ENCODE measurements around the gene PRAC1.
"Not testable (repeated sequence)": the region's sequence is repeated elsewhere in the genome, so short reads cannot be mapped to it uniquely, and the experiment has no call there.

PRAC1 gene

GRCh38 chr17:48725288-48726064 lies 3.2 kb upstream of the PRAC1 start:
- DNase-seq, result no peak

GRCh38 chr17:48725004-48725287 lies 2.6 kb upstream of the PRAC1 start:
- DNase-seq, result no peak

DNA sequence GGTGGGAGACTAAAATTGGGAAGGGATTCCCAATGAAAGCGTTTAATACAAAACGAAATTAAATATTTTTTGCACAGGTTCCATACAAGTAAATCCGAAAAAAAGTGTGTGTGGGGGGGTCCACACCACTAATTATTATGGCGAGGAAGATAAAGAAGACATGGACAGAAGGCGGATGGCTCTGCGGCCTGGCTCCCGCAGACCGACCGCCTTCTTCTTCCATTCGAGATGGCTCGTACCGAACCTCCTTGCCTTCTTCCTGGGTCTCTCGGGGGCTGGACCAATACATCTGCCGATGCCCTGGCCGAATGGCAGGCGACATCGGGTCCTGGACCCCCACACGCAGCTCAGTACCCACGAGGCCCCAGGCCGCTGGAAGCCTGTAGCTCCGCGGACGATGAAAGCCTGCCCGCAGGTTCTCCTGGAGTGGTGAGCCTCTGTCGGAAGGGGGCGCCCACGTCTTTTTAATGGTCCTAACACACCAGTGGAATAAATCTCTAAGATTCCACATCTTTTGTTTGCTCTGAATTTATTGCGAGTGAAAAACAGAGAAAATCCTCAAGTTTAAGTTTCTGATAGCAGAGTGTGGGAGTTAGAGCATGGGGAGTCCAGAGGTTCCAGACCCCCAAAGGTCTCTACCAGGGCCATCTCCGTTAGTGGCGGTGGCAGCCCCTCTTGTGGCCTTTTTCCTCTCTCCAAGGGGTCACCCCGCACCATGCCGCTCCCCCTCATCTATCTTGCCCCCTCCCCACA lies 2.1 kb upstream of the PRAC1 start:
- peak; percentile 13 for DNase-seq

- DNase-seq, result no peak
Measured at GRCh38 chr17:48723423-48724250, 1.3 kb upstream of the PRAC1 start.

- no peak for DNase-seq
Measured at GRCh38 chr17:48722915-48723422, 651 bp upstream of the PRAC1 start, which contains the start of gene PRAC2. PRAC2 (plus strand) TSS chr17:48723185; CDS start chr17:48724411, 1,226 bp downstream.

DNA sequence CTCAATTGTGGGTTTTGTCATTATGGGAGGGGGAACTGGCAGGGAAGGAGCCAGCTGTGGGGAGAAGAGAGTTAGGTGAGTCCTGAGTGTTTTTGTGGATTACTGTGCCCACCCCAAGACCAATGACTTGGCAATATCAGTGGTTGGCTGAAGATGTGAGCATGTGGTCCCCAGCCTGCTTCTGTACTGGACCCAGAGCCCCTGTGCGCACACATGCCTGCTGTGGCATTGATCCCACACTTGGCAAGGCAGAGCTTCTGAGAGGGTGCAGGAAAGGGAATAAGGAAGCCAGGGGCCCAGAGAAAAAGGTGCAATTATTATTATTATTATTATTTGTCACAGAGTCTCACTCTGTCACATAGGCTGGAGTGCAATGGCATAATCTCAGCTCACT lies 1.3 kb downstream of the PRAC1 start:
- no peak for DNase-seq

DNA sequence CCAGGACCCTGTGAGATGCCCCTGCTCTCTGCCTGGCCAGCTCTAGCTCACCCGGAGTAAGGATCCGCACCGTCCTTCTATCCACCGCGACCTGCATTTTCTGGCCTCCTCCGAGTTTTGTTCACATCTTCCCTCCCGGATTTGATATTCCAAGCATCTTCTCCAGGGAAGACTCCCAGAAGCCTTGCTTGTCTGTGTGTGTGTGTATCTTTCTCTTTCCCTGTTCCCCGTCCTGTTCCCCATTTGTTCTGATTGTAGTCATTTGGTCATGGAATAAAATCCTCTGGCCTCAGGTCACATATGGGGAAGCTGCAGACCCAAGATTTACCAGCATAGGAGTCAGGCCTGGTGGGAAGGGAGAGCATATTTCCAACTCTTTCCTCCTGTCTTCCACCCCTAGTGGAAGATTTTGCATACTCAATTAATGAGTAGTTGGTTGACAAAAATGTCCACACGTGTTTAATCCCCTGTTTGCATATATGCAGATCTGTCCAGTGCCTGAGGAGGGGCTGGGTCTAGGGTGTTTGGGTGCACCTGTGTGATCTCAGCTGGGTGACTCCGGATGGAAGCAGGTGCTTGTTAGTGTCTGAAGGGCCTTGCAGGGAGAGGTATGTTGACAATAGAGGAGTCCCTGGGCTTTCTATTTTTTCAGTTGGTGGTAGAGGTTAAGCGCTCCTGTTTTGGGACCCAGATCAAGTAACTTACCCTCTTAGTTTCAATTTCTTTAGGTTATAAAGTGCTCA lies 1.9 kb downstream of the PRAC1 start:
- DNase-seq, result no peak

DNA sequence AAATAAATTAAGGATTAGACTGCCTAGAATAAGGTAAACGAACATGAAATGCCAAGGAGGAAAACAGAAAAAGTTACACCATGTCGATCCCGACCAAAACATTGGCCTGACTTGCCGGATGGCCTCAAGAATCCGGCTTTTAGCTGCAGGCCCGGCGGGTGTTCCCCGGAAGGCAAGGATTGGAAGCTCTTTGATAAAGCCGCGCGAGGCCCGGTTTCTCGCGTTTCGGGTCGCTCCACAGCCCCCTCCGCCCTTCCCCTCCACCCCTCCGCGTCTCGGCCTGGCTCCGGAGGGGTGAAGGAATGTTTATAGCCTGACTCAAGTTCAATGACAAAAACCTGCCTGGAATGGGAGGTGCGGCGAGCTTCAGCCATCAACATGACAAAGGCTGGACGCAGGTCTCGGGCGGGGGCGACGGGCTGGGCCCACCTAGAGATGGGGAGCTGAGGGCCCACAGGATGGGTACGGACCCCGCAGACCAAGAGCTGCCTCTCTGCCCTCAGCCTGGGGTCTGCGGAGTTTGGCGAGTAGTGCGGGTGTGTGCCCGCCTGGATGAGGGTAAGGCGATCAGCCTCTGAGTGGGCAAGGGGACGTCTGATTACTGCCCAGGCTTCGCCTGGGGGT lies 2.6 kb downstream of the PRAC1 start:
- DNase-seq, result no peak

DNA sequence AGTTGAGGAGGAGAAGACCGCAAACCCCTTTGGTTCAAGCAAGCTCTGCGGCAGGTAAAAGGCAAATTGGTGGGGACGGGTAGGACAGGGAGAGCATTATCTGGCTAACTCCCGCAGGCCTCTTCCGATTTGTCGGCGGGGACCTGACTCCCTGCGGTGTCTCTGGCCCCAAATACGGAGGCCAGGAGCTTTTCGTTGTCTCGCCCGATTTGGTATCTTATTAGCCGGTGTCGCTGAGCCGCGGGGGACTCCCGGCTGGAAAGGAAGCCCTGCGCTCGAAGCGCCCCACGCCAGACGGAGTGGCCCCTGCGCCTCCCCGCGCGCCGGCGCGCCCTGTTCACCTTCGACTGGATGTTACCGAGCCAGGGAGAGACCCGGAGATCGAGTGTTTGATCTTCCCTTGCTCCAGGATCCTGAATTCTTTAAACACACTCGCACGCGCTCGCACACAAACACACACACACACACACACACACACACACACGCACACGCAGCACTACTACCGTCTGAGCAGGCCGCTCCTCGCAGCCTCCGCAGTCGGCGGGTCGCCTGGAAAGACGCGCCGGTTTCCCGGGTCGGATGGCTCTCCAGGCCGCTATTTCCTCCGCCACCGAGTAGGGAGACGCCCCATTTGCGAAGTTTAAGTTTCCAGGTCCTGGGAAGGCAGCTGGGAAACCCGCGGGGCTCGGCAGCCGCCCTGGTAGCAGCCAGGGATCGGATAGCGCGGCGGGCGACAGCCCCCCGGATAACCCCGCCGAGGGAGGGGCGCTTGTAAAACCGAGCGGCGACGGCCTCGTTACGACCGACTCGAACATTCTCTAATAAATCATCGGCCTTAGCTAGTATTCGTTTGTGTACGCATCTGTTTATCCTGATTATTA lies 3.3 kb downstream of the PRAC1 start:
- DNase-seq, result no peak

DNA sequence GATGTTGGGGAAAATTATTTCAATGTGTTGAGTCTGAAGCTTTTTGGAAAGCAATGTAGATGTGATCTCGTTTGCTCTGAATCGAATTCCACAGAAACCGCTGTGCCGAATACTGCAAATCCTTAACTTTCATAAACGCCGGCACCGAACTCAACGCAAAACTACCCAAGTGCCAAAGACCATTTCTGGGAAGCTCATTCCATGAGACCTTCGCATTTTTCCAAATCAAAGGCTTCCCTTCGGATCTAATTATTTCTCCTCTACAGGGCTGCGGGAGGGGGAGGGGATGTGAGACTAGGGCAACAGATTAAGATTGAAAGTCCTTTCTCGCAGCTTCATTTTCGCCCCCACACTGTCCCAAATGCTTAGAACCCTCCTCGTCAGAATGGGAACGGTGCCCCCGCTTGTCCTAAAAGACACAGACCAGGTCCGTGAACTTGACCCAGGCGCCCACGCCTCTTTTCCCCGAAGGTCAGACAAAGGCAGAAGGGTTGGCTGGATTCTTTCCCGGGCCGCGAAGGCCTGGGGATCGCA lies 4.0 kb downstream of the PRAC1 start:
- no peak for DNase-seq

GRCh38 chr17:48717367-48718226 lies 4.7 kb downstream of the PRAC1 start:
- DNase-seq, result no peak

DNA sequence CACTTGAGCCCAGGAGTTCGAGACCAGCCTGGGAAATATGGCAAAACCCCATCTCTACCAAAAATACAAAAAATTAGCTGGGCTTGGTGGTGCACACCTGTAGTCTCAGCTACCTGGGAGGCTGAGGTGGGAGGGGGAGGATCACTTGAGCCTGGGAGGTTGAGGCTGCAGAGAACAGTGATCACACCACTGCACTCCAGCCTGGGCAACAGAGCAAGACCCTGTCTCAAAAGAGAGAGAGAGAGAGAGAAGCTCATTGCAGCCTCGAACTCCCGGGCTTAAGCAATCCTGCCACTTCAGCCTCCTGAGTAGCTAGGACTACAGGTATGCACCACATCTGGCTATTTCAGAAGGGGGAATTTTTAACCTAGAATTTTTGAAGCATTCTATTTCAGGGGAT lies 5.8 kb downstream of the PRAC1 start:
- not testable (repeated sequence) for DNase-seq

- DNase-seq, result no peak
Measured at GRCh38 chr17:48715496-48716399, 6.6 kb downstream of the PRAC1 start.

DNA sequence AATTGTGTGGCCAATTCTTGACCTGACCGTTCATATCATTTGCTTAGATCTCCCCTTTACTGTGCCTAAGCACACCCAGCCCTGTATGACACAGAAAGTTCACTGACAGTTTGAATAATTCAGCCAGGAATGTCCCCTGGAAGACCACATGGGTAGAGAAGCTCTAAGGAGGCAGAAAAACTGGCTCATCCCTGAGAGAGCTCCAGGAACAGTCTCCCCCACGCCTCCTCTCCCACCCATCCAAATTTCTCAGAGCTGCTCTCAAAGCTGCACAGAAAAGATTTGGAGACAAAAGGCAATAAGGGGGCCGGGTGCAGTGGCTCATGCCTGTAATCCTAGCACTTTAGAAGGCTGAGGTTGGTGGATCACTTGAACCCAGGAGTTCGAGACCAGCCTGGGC lies 11.2 kb downstream of the PRAC1 start:
- DNase-seq, result no peak

- no peak for DNase-seq
Measured at GRCh38 chr17:48704361-48705248, 17.7 kb downstream of the PRAC1 start.

DNA sequence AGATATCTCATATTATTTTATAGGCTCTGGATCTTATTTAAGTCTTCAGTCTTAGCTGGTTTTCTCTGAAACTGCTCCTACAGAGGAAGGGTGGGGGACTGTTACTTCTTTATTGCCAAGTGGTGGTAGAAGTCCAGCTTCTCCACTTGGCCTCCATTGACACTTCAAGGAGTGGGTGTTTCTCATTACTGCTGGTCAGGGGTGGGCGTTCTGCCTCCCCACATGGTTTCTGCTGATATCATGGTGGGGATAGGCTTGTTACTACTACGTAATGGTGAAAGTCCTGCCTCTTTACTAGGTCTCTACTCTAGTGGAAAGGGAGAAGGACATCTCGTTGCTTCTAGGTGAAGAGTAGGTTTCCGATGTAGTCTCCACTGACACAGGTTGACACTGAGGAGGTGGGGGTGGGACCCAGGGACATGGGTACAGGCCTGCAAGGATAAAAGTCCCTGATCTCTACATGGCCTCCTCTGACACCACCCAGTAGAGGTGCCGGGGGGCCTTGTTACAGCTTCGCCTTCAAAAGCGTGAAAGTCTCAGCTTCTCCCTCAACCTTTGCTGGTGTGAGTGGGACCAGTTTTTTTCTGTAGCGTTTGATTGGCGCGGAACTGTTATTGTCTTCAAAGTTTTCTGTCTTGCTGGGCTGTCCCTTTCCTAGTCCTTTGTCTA lies 20.3 kb downstream of the PRAC1 start:
- DNase-seq, result no peak

- DNase-seq, result no peak
Measured at GRCh38 chr17:48693178-48693577, 29.1 kb downstream of the PRAC1 start.

All from DMS 273 treated with DMSO at 0.1 percent for 48 hours (cell line).